HT1080 (cell line): ENCODE data around the gene ITGB1BP1. TPM values are rescaled to one million over a fixed set of nuclear protein-coding genes. Genes with fewer than 3 reads are reported as not detected.

Source experiments
- DNase-seq: peaks from one replicate; pipeline ENCODE4 v3.0.0-alpha.2; 2015; ENCODE audit warnings: low read depth
- total RNA-seq: library from RNA; depleted of rRNA; stranded (reverse); fragments of >200 nt; shearing (Covaris generic); gene quantifications from 2 replicates; pipeline ENCODE4 v1.2.3, GENCODE V29; 2014

The ITGB1BP1 gene
- total RNA-seq, 1 experiment from 2014 or later, result 123 TPM

DNA sequence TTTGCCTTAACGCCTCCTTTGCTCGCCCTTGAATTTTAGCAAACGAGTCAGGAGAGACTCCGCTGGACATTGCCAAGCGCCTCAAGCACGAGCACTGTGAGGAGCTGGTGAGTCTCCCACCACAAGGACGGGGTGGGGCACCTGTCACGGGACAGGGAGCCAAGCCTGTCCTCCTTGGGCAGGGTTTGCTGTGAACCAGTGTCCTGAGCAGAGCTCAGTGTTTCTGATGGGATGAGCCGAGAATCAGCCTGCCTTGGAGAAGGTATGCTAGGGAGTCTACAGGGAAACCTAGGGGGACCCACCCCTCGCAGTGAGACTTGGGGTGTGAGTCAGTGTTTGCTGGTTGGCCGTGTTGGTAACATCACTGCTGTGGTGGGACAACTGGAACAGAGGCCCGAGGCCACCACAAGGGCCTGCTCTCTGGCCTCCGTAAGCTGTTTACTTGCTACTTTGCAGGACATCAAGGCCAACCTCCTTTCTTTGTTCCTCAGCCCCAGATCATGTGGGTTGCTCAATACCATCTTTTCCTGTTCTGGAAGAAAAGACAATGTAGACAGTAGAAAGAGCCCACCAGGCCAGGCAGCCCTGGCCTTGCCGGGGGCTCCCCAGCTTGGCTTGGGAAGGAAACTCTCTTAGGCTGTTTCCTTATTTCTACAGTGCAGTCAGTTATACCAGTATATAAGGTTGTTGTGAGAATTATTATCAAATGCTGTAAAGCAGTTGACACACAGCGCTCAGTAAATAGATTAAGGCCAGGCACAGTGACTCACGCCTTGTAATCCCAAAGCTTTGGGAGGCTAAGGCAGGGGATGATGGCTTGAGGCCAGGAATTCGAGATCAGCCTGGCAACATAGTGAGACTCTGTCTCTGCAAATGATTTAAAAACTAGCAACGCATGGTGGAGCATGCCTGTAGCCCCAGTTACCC, 42.4 kb downstream of the ITGB1BP1 start:
- peak; percentile 93 for DNase-seq

DNA sequence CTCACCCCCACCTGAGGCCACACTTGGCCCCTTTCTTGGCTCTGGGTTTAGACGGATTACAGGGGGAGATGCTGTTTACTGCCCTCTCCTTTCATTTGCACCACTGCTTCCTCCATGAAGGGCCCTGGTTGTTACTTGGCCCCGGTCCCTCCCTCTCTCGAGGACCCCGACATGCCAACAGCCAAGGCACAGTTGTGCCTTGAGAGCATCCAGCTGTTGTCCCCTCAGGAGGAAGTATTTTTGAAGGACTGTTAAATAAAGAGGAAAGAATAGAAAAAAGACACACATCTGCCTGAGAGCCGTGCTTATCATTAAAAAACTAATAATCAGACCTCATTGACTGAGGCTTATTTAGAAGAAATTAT, 44.0 kb downstream of the ITGB1BP1 start:
- no peak for DNase-seq

DNA sequence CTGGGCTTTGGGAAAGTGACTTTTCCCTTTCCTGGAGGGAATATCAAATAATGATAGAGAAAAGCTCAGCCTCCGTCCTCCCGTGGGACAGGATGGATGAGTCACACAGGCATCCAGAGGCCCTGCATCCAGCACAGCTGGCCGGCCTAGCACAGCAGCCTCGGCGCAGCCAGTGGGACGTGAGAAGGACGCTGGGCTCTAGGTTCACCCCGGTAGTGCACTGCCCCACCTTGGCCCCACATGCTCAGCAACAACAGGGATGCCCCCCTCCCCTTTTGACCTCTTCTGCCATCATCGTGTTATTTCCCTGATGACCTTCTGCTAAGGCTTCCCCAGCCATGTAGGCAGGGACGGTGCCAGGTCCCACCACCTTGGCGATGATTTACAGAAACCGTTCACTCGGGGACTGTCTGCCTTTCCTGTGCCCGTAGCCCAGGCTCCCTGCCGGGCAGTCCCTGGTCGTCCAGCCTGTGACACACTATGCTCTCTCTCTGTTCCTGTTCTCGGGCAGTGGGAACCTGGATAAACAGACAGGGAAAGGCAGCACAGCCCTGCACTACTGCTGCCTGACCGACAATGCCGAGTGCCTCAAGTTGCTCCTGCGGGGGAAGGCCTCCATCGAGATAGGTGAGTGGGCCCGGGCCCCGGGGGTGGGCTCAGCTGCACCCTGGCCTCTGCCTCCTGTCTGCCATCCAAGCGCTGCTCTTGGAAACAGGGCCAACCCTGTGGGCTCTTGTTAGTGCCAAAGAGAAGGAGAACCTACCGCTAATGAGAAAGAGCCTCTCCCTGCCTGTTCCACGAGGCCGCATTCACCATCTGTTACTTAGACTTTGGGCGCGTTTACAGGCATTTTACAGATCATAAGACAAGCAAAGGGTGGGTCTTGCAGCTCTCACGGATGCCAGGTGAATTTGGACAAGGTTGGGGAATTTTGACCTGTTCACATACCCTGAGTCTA, 44.6 kb downstream of the ITGB1BP1 start:
- DNase-seq, result peak; percentile 86

DNA sequence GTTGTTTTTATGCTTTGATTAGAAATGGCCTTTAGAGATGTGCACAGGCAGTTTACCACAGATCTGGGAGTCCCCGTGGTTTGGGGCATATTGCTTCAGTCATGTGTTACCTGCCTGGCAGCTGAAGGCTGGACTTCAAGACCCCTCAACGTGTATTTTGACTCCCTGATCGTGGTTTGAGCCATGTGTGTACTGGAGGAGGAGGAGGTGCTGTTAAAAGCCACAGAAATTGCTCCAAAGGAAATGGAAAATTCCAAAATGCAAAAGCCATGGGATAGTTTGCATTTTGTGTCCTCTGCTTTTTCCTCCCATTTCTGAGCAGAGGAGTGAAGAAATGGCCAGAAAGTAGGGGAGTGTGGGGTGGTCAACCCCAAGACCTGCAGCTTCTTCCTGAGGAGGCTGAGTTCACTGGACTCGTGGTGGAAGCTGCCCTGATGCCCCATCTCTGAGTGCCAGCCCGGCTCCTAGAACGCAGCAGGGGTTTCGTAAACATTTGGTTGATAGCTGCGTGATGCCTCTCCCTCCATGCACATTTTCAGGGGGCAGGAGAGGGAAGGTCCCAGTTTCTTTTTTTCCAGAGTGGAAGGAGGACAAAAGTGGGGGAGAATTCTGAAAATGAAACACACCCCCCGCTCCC, 45.7 kb downstream of the ITGB1BP1 start:
- peak; percentile 26 for DNase-seq

DNA sequence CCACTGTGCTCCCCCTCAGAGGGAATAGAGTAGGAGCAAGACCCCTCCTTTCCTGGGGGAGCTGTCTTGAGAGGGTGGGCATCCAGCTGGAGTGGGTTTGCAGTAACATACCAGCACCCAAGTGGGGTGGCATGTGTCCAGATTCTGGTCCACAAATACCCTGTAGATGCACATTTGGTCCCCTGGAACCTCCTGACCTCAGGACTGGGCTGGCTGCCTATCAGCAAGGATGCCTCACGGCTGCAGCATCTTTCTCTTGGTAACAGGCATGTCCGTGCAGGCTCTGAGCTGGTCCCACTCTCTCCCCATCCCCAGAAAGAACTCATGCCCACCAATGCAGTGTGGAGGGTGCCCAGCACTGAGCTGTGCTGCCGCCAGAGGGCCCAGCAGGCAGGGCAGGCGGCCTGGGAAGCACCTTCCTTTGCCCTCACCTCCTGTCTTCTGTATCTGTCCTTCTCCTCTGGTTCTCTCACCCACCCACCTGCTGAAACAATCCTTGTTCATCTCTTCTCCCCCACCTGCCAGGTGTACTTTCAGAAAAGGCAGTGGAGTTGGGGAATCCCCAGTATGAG, 47.4 kb downstream of the ITGB1BP1 start:
- no peak for DNase-seq

DNA sequence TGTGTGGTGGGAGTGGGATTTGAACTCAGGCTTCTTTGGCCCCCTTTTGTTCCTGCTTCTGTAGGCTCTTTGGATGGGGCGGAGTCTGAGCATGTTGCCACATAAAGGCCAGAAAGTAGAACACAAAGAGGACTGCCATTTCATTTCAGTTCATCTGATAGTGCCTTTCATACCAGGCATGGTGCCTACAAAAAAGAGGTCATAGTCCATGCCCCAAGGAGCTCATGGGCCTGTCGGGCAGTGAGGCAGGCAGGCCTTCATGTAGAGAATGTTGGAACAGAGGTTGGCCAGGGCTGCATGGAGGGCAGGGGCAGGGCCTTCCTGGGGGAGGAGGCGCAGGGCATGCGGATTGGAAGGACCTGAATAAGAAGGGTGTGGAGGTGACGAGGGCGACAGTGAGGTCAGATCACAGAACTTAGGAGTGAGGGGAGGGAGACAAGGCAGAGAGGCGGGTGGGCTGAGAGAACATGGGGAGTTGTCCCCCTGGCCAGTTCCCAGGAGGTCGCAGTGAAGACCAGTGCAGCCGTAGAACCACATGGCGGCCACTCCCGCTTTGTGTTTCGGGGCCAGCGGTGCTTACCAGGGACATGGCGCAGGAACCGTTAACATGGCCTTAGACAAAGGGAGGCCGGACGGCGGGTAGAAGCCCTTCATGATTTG, 49.1 kb downstream of the ITGB1BP1 start:
- no peak for DNase-seq

DNA sequence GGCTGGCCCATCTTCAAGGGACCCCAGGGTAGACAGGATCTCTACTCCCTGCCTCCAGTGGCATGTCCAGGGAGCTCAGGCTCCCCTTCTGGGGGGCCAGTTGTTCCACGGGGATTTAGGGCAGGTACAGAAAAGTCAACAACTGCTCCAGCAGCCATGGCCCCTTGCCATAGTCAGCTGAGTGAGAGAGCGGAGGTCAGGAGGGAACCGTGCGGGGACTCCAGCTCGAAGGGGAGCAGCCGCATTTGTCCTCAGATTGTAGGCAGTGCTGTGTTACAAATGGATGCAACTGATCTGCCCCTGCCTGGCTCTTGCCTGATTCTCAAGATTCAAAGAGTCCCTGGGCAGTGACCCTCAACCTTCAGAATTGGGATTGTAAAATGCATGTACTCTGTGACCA, 49.9 kb downstream of the ITGB1BP1 start:
- DNase-seq, result no peak

DNA sequence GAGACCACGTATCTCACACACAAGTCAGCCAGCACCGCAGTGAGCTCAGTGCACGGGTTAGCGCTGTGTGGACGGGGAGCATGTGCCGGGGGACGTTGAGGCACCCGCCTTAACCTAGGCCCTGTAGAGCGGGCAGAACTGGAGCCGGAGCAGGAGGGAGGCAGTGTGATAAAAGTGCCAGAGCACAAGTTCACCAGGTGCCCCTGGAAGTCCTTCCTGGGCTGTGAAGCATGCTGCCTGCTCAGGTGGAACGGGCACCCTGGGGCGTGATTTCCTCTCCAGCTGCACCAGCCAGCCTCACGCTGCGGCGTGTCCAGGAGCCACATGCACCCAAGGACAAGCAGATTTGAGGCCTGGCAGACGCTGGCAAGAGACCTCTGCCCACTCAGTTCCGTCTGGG, 50.3 kb downstream of the ITGB1BP1 start:
- no peak for DNase-seq

DNA sequence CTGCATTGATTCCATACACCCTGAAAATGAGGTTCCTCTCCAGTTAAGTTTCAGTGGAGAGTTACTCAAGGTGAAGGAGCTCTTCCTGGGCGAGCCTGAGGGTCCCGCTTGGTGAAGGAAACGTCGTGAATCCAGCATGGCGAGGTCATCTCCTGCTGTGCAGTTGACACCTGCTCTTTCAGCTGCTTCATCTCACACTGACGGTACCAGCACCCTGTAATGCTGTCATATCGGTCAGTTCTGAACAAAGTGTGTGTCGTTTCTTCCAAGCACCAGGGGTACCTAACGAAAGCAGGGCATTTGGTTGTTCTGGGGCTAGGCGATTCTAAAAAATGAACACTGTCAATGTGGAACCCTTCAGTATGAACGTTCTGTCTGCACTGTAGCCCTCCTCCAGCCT, 52.6 kb downstream of the ITGB1BP1 start:
- DNase-seq, result no peak

DNA sequence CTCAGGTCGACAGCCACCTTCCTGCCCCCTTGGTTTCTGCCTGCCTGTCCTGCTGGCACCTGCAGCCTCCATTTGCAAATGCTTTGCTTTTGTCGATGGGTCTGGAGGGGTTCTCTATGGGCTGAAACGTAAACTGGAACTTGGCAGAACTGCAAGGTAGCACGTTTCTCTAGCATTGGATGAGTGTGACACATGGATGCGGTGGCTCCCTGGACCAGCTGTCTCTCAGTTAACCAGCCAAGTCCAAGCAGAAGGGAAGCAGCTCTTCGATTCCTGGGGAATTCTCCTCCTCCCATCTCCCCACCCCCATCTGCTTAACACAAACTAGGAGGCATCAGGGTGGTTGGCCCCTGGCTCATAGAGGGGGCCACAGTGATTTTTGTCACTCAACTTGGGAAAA, 57.3 kb downstream of the ITGB1BP1 start:
- no peak for DNase-seq

DNA sequence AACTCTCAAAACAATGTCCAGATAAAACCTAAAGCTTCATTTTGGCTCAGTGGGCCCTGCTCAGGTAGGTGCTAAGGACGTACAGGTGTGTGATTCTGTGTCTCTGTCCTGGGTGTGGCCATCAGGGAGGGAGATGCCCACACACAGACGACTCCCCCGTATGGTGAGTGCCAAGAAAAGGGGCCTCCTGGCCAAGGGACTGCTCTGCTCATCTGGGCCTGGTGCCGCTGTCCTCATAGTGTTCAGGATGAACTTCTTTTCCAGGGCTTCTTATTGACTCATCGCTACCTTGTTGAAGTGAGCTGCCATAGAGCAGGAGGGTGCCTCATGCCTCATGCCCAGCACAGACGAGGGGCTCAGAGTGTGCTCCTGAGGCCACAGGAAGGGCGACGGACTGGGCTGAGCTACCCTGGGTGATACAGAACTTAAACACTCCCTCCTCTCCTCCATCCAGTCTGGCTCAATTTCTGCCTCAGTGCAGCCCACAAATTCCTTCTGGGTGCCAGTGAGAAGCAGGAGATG, 57.8 kb downstream of the ITGB1BP1 start:
- no peak for DNase-seq

DNA sequence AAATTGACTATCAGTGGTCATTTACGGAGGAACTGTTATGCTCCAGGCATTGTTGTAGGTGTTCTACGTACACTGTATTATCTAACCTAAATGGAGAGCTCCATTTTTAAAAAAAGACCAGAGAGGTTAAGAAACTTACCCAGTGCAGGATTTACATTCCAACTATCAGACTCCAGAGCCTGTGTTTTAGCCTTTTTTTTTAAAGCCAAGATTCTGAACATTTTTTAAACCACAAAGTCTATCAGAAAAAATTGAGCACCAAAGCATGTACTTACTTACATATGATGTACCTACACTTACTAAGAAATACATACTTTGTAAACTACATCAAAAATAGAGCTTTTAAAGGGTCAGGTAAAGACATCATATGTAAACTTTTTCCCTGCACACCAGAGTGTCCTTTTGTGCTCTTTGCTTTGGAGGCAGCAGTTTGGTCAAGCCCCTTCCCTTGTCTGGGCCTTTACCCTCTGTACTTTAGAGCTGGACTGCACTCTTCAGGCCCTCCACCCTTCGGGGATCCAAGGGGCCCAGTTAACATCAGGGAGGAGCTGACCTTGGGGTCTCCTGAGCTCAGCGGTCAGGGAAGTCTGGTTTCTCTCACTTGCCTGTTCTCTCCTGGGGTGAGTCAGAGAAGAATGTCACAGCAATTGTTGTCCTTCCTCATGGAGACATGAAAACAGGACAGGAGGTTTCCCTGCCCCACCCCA, 58.4 kb downstream of the ITGB1BP1 start:
- no peak for DNase-seq

DNA sequence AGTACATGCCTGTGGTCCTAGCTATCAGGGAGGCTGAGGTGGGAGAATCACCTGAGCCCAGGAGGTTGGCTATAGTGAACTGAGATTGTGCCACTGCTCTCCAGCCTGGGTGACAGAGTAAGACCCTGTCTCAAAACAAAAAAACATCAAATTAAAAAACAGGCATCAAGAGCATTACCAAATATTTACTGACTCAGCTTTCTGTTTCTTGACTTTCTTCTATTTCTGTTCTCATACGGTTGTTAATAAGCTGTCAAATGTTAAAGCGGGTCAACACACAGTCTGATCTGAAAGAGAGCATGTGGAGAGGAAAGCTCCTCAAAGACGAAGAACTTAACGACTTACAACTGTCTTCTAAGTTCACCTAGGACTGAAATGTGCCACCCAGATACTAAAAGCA, 59.0 kb downstream of the ITGB1BP1 start:
- DNase-seq, result no peak

DNA sequence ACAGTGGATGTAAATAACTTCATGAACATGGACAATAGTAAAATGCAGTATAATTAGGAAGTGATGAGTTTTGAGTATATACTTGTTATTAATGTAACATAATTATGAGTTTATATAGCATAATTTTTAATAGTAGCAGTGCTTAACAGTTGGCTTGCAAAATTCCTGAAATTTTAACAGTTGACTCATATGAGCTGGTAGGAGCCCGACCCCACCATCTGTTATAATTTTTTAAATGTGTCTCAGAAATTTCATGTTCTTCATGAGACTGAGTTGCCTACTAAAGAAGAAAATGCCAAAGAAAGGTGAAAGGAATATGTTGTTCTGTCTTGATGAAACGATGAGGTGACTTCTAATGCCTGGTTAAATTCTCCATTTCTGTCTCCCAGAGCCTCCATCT, 62.6 kb downstream of the ITGB1BP1 start:
- DNase-seq, result no peak

DNA sequence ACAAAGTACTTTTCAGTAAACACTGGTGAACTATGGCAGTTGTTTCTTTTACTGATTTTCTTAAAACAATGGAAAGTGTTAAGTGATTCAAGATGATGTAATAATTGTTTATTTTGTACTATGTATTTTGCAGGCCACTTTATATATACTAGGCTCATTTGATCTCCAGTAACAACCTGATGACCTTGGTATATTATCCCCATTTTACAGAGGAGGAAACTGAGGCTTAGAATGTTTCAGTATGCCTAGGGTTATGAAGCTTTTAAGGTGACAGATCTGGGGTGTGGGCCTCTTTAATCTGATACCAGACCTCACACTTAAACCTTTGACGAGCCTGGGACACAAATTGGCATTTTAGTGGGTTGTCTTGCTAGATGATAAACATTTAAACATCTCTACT, 63.2 kb downstream of the ITGB1BP1 start:
- no peak for DNase-seq

DNA sequence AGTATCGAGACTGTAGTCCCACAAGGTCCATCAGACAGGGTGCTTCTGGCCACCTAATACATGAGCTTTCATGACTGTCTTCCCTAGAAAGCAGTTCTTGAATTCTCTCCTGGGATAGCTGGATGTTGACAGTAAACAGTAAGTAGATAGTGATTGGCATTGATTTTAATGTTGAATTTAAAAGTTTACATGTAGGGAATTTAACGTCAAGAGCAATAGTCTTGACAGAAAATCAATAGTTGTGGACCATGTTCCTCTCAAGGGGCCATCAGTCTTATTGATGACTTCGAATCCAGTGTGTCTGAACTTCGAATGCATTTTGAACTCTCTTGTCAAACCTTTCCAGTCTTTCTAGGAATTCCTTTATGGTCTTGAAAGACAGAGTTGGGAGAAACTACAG, 63.9 kb downstream of the ITGB1BP1 start:
- no peak for DNase-seq

DNA sequence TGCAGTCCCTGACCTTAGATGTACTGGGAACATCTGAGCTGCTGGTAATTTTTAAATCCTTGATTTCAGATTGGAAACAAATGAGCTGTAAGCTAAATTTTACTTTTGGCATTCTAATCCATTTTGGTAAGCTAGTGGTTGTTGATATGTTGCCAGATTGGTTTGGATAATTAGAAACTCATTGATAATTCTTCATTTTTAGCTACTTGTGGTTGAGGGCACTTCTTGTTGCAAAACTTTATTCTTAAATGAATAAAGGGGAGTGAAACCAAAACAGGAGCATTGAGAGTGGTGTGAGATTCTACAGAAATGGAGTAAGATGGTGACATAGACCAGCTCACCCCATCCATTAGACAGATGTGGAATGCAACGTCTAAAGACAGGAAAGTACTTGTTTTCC, 64.5 kb downstream of the ITGB1BP1 start:
- no peak for DNase-seq

DNA sequence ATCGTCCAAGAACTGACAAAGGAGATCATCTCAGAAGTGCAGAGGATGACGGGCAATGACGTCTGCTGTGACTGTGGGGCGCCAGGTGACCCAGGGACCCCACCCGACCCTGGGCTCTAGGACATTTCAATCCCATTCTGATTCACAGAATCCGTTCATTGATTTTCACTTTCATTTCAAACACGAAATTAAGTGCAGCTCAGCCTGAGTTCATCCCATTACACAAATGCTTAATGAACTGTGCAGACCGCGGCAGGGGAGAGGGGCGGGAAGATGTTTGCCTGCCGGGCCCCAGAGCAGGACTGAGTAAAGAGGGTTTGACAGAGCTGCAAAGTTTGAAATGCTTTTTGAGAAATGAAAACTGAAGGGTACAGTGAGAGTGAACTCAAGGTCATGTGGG, 67.1 kb downstream of the ITGB1BP1 start:
- DNase-seq, result no peak

DNA sequence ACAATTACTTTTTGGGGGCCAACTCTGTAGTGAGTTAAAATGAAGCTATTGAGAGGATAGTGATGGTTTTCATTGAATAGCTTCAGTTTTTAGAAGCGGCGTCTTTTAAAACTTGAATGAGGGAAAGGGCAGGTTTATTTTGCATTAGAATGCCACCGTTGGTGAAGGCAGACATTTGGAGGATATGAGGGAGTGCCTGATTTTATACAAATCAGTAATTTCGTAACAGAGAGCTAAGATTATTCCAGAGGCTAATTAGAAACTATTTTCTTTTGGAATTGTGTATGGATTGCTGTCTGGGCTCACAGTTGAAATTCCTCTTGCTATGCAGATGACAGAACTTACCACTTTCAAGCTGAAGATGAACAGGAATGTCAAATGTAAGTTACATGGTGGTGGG, 67.6 kb downstream of the ITGB1BP1 start:
- no peak for DNase-seq

DNA sequence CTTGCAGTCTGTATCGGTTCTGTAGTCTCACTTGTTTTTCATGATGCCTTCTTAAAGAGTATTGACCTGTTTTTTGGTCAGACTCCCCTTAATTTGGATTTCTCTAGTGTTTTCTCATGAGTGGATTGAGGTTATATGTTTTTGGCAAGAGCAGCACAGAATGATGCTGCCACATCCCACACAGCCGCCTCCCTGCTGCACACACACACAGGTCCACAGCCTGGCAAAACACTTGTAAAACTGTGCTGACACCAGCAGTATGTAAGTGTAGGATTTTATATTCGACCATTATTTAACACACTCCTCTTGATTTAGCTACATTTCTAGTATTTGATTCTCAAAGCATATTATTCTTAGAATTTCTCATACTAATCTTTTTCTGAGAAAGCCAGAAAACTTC, 68.1 kb downstream of the ITGB1BP1 start:
- no peak for DNase-seq
